Liver (tissue), 9 donors: ENCODE results near the gene ARHGAP29. TPM values are rescaled to one million over a fixed set of nuclear protein-coding genes. Genes with fewer than 3 reads are reported as not detected.

Source experiments
- DNase-seq: peaks from one replicate; pipeline ENCODE4 v3.0.0-alpha.2; 2017; ENCODE audit warnings: low spot score
- H3K27ac ChIP-seq, 2 donors: one replicate each; pipeline ENCODE4 v1.7.0; 2013; ENCODE audit warnings: inconsistent platforms in 2 of 2, low read length in 2 of 2, control low read depth in 1 of 2, low read depth in 1 of 2, mild to moderate bottlenecking in 1 of 2
- H3K27me3 ChIP-seq, 4 donors: one replicate each; pipeline versions ENCODE4 v1.6.1 to v1.7.0; 2013; ENCODE audit warnings: low read length in 3 of 4, inconsistent platforms in 1 of 4, mild to moderate bottlenecking in 1 of 4, moderate library complexity in 1 of 4; ENCODE audit not compliant: control insufficient read depth in 4 of 4, insufficient read depth in 4 of 4
- H3K36me3 ChIP-seq, 4 donors: one replicate each; pipeline versions ENCODE4 v1.6.1 to v1.7.0; 2013; ENCODE audit warnings: low read length in 3 of 4, mild to moderate bottlenecking in 3 of 4, low read depth in 1 of 4, moderate library complexity in 1 of 4; ENCODE audit not compliant: control insufficient read depth in 4 of 4, insufficient read depth in 3 of 4
- H3K4me1 ChIP-seq, 4 donors: one replicate each; pipeline versions ENCODE4 v1.6.1 to v1.7.0; 2013; ENCODE audit warnings: low read length in 3 of 4, mild to moderate bottlenecking in 3 of 4, moderate library complexity in 1 of 4; ENCODE audit not compliant: control insufficient read depth in 4 of 4, insufficient read depth in 4 of 4
- H3K4me3 ChIP-seq, 3 donors: one replicate each; pipeline versions ENCODE4 v1.6.1 to v1.7.0; 2013; ENCODE audit warnings: low read length in 3 of 3, control low read depth in 1 of 3, low read depth in 1 of 3, mild to moderate bottlenecking in 1 of 3
- H3K9ac ChIP-seq, 2 donors: one replicate each; pipeline ENCODE4 v1.7.0; 2013; ENCODE audit warnings: low read length in 2 of 2, mild to moderate bottlenecking in 2 of 2, moderate library complexity in 2 of 2, control low read depth in 1 of 2, low read depth in 1 of 2
- H3K9me3 ChIP-seq, 4 donors: one replicate each; pipeline versions ENCODE4 v1.6.1 to v1.7.0; 2013; ENCODE audit warnings: low read length in 3 of 4; ENCODE audit not compliant: control insufficient read depth in 4 of 4
- EGR1 ChIP-seq, 2 donors: IDR thresholded peaks; 2 replicates each; pipeline ENCODE4 v1.6.1; 2016 to 2018; ENCODE audit warnings: antibody characterized with exemption in 2 of 2, low read depth in 2 of 2
- FOXA2 ChIP-seq: IDR thresholded peaks from 2 replicates; pipeline ENCODE4 v1.6.1; 2016; ENCODE audit warnings: antibody characterized with exemption
- GABPA ChIP-seq, 2 donors: IDR thresholded peaks in 1 of 2; conservative IDR thresholded peaks in 1 of 2; 2 replicates each; pipeline ENCODE4 v1.6.1; 2016; ENCODE audit warnings: antibody characterized with exemption in 2 of 2, mild to moderate bottlenecking in 1 of 2, moderate library complexity in 1 of 2
- HNF4A ChIP-seq, 2 donors: conservative IDR thresholded peaks; 2 replicates each; pipeline ENCODE4 v1.6.1; 2016; ENCODE audit warnings: antibody characterized with exemption in 2 of 2, mild to moderate bottlenecking in 2 of 2
- HNF4G ChIP-seq: IDR thresholded peaks from 2 replicates; pipeline ENCODE4 v1.6.1; 2016; ENCODE audit warnings: antibody characterized with exemption
- JUND ChIP-seq, 2 donors: IDR thresholded peaks; 2 replicates each; pipeline ENCODE4 v1.6.1; 2016; ENCODE audit warnings: antibody characterized with exemption in 2 of 2
- NR2F2 ChIP-seq: IDR thresholded peaks from 2 replicates; pipeline ENCODE4 v1.6.1; 2016; ENCODE audit warnings: antibody characterized with exemption
- RAD21 ChIP-seq, 2 donors: IDR thresholded peaks; 2 replicates each; pipeline ENCODE4 v1.6.1; 2016; ENCODE audit warnings: antibody characterized with exemption in 2 of 2, mild to moderate bottlenecking in 2 of 2
- REST ChIP-seq: IDR thresholded peaks from 2 replicates; pipeline ENCODE4 v1.6.1; 2016; ENCODE audit warnings: antibody characterized with exemption, mild to moderate bottlenecking
- RXRA ChIP-seq, 2 donors: IDR thresholded peaks; 2 replicates each; pipeline ENCODE4 v1.6.1; 2017 to 2018; ENCODE audit warnings: antibody characterized with exemption in 2 of 2, mild to moderate bottlenecking in 1 of 2
- SP1 ChIP-seq: IDR thresholded peaks from 2 replicates; pipeline ENCODE4 v1.6.1; 2018; ENCODE audit warnings: antibody characterized with exemption, mild to moderate bottlenecking
- TAF1 ChIP-seq: conservative IDR thresholded peaks from 2 replicates; pipeline ENCODE4 v1.6.1; 2016; ENCODE audit warnings: antibody characterized with exemption, mild to moderate bottlenecking
- YY1 ChIP-seq: IDR thresholded peaks from 2 replicates; pipeline ENCODE4 v1.6.1; 2016; ENCODE audit warnings: antibody characterized with exemption, mild to moderate bottlenecking
- ZBTB33 ChIP-seq: IDR thresholded peaks from 2 replicates; pipeline ENCODE4 v1.6.1; 2016; ENCODE audit warnings: antibody characterized with exemption
- WGBS: extraction: QIAGEN DNeasy Blood & Tissue Kit; methylation state at CpG from one replicate; pipeline ENCODE4 v1.1.7; 2013; 5-methylcytosine and 5-hydroxymethylcytosine counted together
- polyA plus RNA-seq, 2 donors: library from polyadenylated mRNA; stranded (reverse) in 1 of 2; unstranded in 1 of 2; fragments of 200-250 nt in 1 of 2; fragments of >200 nt in 1 of 2; fragmentation: Nextera tagmentation in 1 of 2; extraction: Ambion mirVana in 1 of 2; gene quantifications; one replicate each; pipeline versions ENCODE4 v1.2.1 to v1.2.3, GENCODE V29; 2013 to 2015
- total RNA-seq, 2 donors: library from RNA; depleted of rRNA; stranded (reverse); fragments of >200 nt; gene quantifications; one replicate each; pipeline ENCODE4 v1.2.3, GENCODE V29; 2014
- TF ChIP-seq, protein P1 (sequence below): fragments of 150-350 bp; IDR thresholded peaks from 2 replicates; pipeline ENCODE4 v1.5.1; 2017; ENCODE audit warnings: improper control_type of control experiment, low read depth, low read length; ENCODE audit not compliant: missing input control
- TF ChIP-seq, protein P2 (sequence below): IDR thresholded peaks from 2 replicates; pipeline ENCODE4 v1.6.1; 2016; ENCODE audit warnings: antibody characterized with exemption
- donor health status: healthy.
- donor health status: healthy.
- donor health status: healthy.
- donor health status: healthy.
- donor health status: healthy.

Gene ARHGAP29
- total RNA-seq (10 to 100 TPM; 12.5 to 27.7 TPM), polyA plus RNA-seq (10 to 100 TPM in 1 of 2 donors, 1 to 10 TPM in 1; 8.3 to 14.0 TPM)

DNA sequence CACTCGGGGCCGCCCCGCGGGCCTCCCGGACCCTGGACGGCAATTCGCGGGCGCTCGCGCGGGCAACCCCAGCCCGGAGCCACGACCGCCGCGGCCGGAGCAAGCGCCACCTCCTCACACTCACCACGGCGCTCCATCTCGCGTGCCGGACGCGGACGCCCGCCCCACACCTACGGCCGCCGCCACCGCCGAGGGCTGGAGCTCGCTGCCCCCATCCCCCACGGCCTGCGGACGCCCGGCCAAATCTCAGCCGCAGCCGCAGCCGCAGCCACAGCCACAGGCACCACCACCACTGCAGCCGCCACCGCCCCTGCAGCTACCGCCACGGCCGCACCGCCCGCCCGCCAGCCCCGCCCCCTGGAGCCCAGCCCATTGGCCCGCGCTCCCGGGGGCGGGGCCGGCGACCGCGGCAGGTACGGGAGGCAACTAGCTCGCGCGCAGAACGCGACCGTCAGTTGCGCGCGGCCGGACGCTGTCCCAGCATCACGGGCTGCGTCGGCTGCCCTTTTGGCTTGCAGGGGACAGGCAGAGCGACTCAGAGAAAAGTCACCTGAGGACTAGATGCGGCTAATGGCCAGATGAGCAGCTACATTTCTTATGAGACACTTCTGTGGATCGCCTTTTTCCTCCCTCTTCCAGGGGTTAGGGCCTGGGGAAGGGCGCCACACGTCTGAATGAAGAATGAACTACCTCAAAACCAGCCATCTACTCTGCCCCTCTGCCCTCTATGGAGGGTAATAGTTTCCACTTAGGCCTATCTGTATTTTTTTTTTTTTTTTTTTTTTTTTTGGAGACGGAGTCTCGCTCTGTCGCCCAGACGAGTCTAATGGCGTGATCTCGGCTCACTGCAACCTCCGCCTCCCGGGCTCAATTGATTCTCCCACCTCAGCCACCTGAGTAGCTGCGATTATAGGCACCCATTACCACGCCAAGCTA lies at the start of gene ARHGAP29:
Gene ARHGAP29, minus strand, starts transcription at position 294 of the 936 bp plus-strand sequence. CDS start 5,973 bp downstream, outside the sequence.
- 7% methylated on average over 88 of the region's 88 CpGs for WGBS
- DNase-seq: peak; percentile 86

More for the DNA sequence above, at the start of gene ARHGAP29:
- Histone ChIP-seq H3K4me1 (peaks cover 3 to 20% (median 4%) of the 10 kb centered on the region in 4 donors), H3K27ac (peak within 1 kb of the TSS; percentile 96 to 99), H3K36me3 (no peaks in the 10 kb centered on the region), H3K27me3 (no peaks in the 10 kb centered on the region), H3K9me3 (no peaks in the 10 kb centered on the region), H3K9ac (peak within 1 kb of the TSS; percentile 88 to 94), H3K4me3 (peak within 1 kb of the TSS; percentile 91 to 95 (median 93))
- TF ChIP-seq, protein P1, sequence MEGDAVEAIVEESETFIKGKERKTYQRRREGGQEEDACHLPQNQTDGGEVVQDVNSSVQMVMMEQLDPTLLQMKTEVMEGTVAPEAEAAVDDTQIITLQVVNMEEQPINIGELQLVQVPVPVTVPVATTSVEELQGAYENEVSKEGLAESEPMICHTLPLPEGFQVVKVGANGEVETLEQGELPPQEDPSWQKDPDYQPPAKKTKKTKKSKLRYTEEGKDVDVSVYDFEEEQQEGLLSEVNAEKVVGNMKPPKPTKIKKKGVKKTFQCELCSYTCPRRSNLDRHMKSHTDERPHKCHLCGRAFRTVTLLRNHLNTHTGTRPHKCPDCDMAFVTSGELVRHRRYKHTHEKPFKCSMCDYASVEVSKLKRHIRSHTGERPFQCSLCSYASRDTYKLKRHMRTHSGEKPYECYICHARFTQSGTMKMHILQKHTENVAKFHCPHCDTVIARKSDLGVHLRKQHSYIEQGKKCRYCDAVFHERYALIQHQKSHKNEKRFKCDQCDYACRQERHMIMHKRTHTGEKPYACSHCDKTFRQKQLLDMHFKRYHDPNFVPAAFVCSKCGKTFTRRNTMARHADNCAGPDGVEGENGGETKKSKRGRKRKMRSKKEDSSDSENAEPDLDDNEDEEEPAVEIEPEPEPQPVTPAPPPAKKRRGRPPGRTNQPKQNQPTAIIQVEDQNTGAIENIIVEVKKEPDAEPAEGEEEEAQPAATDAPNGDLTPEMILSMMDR: no peak
- TF ChIP-seq GABPA (IDR thresholded peaks at IDR 0.05 in 1 of 2, conservative IDR thresholded peaks at IDR 0.05 in 1 of 2): no peak
- TF ChIP-seq TAF1: no peak
- TF ChIP-seq HNF4G: no peak
- TF ChIP-seq HNF4A (conservative IDR thresholded peaks at IDR 0.05): peak in 1 of 2 donors; percentile 38
- TF ChIP-seq SP1: peak; percentile 10
- TF ChIP-seq JUND (IDR thresholded peaks at IDR 0.05): no peak
- peak; percentile 49 to 52 for TF ChIP-seq RAD21 (IDR thresholded peaks at IDR 0.05)
- no peak for TF ChIP-seq YY1
- TF ChIP-seq NR2F2: no peak
- TF ChIP-seq RXRA (IDR thresholded peaks at IDR 0.05): peak; percentile 28
- TF ChIP-seq, protein P2, sequence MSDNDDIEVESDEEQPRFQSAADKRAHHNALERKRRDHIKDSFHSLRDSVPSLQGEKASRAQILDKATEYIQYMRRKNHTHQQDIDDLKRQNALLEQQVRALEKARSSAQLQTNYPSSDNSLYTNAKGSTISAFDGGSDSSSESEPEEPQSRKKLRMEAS: no peak
- TF ChIP-seq ZBTB33: no peak
- peak; percentile 68 for TF ChIP-seq REST
- TF ChIP-seq FOXA2: no peak
- TF ChIP-seq EGR1 (IDR thresholded peaks at IDR 0.05; ENCODE audit: low read depth in 2 of 2): no peak
